GM19395 (cell line): ENCODE measurements around the gene SSBP2.
"Not testable (repeated sequence)": the region's sequence is repeated elsewhere in the genome, so short reads cannot be mapped to it uniquely, and the experiment has no call there.

Experiments
- ATAC-seq: cut with Tn5 transposase; IDR thresholded peaks from one replicate; pipeline ENCODE4 v1.9.1; 2021; ENCODE audit warnings: mild to moderate bottlenecking, moderate library complexity; ENCODE audit not compliant: unreplicated experiment

Gene SSBP2

GRCh38 chr5:81740758-81741157, 10.1 kb downstream of the SSBP2 start:
- ATAC-seq, result no peak

GRCh38 chr5:81739291-81739690, 11.6 kb downstream of the SSBP2 start:
- ATAC-seq, result no peak

GRCh38 chr5:81729276-81729675, 21.6 kb downstream of the SSBP2 start:
- ATAC-seq, result no peak

- no peak for ATAC-seq
These were observed 22.6 kb downstream of the SSBP2 start for GRCh38 chr5:81728301-81728700.

GRCh38 chr5:81726297-81726696, 24.6 kb downstream of the SSBP2 start:
- no peak for ATAC-seq

- no peak for ATAC-seq
These were observed 26.3 kb downstream of the SSBP2 start for GRCh38 chr5:81724571-81724970.

- no peak for ATAC-seq
These were observed 26.8 kb downstream of the SSBP2 start for GRCh38 chr5:81724108-81724507.

GRCh38 chr5:81721049-81721448, 29.8 kb downstream of the SSBP2 start:
- no peak for ATAC-seq

- ATAC-seq, result no peak
These were observed 31.1 kb downstream of the SSBP2 start for GRCh38 chr5:81719743-81720345.

GRCh38 chr5:81718300-81718699, 32.6 kb downstream of the SSBP2 start:
- ATAC-seq, result no peak

- no peak for ATAC-seq
These were observed 33.0 kb downstream of the SSBP2 start for GRCh38 chr5:81717860-81718259.

- ATAC-seq, result no peak
These were observed 33.7 kb downstream of the SSBP2 start for GRCh38 chr5:81717226-81717625.

GRCh38 chr5:81714076-81714475, 36.8 kb downstream of the SSBP2 start:
- ATAC-seq, result not testable (repeated sequence)

GRCh38 chr5:81708889-81709288, 42.0 kb downstream of the SSBP2 start:
- ATAC-seq, result no peak

GRCh38 chr5:81703840-81704239, 47.1 kb downstream of the SSBP2 start:
- no peak for ATAC-seq

GRCh38 chr5:81700166-81700565, 50.7 kb downstream of the SSBP2 start:
- ATAC-seq, result no peak

- no peak for ATAC-seq
These were observed 52.1 kb downstream of the SSBP2 start for GRCh38 chr5:81698813-81699212.

- no peak for ATAC-seq
These were observed 54.2 kb downstream of the SSBP2 start for GRCh38 chr5:81696418-81697397.

- ATAC-seq, result no peak
These were observed 56.2 kb downstream of the SSBP2 start for GRCh38 chr5:81694726-81695125.

- no peak for ATAC-seq
These were observed 62.7 kb downstream of the SSBP2 start for GRCh38 chr5:81688215-81688614.

- no peak for ATAC-seq
These were observed 63.6 kb downstream of the SSBP2 start for GRCh38 chr5:81687292-81687691.

GRCh38 chr5:81685471-81685870, 65.4 kb downstream of the SSBP2 start:
- no peak for ATAC-seq
